HEK293 (cell line): ENCODE data around the gene NHSL2.

Source experiments
- RBAK ChIP-seq: fragments of 450-650 bp; formaldehyde crosslinking; IDR thresholded peaks from 2 replicates; pipeline ENCODE4 v1.5.1; 2016; ENCODE audit warnings: missing biosample characterization, missing genetic modification characterization
- ZNF202 ChIP-seq: fragments of 450-650 bp; formaldehyde crosslinking; IDR thresholded peaks from 2 replicates; pipeline ENCODE4 v1.5.1; 2016; ENCODE audit warnings: missing biosample characterization, missing genetic modification characterization, borderline replicate concordance
- ZNF510 ChIP-seq: fragments of 450-650 bp; formaldehyde crosslinking; IDR thresholded peaks from 2 replicates; pipeline ENCODE4 v1.5.1; 2018; ENCODE audit warnings: mild to moderate bottlenecking, missing genetic modification characterization, missing biosample characterization; ENCODE audit not compliant: insufficient replicate concordance
- ZNF701 ChIP-seq: fragments of 450-650 bp; formaldehyde crosslinking; IDR thresholded peaks from 2 replicates; pipeline ENCODE4 v1.5.1; 2016; ENCODE audit warnings: missing biosample characterization, missing genetic modification characterization
- ZSCAN23 ChIP-seq: fragments of 450-650 bp; formaldehyde crosslinking; IDR thresholded peaks from 2 replicates; pipeline ENCODE4 v1.5.1; 2016; ENCODE audit warnings: missing biosample characterization, missing genetic modification characterization
- TF ChIP-seq, protein P1 (sequence below): fragments of 450-650 bp; formaldehyde crosslinking; IDR thresholded peaks from 2 replicates; pipeline ENCODE4 v1.5.1; 2016; ENCODE audit warnings: missing biosample characterization, missing genetic modification characterization
- TF ChIP-seq, protein P2 (sequence below): fragments of 450-650 bp; formaldehyde crosslinking; IDR thresholded peaks from 2 replicates; pipeline ENCODE4 v1.5.1; 2016; ENCODE audit warnings: missing biosample characterization, missing genetic modification characterization
- TF ChIP-seq, protein P3 (sequence below): fragments of 450-650 bp; IDR thresholded peaks from 2 replicates; pipeline ENCODE4 v1.5.1; 2018; ENCODE audit warnings: missing biosample characterization, missing genetic modification characterization
- TF ChIP-seq, protein P4 (sequence below): fragments of 450-650 bp; formaldehyde crosslinking; IDR thresholded peaks from 2 replicates; pipeline ENCODE4 v1.5.1; 2016; ENCODE audit warnings: missing biosample characterization, missing genetic modification characterization

DNA sequence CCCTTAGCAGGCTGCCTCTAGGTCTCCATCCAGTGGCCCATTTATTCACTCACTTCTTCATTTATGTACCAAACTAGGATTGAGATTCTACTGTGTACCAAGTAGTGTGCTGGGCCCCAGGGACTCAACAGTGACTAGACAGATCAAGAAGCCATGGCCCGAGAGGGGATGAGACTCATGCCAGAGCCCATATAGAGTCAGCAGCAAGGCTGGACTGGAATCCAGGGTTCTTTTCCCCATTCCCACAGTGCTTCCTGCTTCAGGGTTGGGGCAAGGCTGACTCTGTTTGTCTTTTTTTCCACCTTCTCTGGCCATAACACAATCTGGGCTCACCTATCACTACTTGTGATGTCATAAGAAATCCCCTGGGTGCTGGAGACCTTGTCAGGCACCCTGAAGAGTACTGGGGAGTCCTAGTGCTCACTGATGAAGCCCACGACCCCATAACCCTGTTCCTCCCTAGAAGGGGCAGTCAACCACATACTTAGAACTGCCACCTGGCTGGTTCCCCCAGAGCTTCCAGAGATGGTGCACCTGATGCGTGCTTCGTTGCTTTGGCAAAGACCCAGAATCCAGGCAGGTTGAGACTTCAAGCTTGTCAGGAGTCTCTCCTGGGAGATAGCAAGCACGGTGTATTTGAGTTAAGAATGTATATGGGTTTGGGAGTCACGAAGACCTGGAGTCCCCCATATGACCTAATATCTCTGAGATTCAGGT, 214.8 kb downstream of the NHSL2 start:
- TF ChIP-seq RBAK (tag by site-specific recombination) (no peak), ZNF510 (tag by site-specific recombination) (no peak), ZNF701 (no peak), ZSCAN23 (no peak), ZNF202 (tag by site-specific recombination) (no peak)
- TF ChIP-seq, protein P1, sequence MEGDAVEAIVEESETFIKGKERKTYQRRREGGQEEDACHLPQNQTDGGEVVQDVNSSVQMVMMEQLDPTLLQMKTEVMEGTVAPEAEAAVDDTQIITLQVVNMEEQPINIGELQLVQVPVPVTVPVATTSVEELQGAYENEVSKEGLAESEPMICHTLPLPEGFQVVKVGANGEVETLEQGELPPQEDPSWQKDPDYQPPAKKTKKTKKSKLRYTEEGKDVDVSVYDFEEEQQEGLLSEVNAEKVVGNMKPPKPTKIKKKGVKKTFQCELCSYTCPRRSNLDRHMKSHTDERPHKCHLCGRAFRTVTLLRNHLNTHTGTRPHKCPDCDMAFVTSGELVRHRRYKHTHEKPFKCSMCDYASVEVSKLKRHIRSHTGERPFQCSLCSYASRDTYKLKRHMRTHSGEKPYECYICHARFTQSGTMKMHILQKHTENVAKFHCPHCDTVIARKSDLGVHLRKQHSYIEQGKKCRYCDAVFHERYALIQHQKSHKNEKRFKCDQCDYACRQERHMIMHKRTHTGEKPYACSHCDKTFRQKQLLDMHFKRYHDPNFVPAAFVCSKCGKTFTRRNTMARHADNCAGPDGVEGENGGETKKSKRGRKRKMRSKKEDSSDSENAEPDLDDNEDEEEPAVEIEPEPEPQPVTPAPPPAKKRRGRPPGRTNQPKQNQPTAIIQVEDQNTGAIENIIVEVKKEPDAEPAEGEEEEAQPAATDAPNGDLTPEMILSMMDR (tag by site-specific recombination) = no peak; the same call in 1 of the 2 replicates
- TF ChIP-seq, protein P2, sequence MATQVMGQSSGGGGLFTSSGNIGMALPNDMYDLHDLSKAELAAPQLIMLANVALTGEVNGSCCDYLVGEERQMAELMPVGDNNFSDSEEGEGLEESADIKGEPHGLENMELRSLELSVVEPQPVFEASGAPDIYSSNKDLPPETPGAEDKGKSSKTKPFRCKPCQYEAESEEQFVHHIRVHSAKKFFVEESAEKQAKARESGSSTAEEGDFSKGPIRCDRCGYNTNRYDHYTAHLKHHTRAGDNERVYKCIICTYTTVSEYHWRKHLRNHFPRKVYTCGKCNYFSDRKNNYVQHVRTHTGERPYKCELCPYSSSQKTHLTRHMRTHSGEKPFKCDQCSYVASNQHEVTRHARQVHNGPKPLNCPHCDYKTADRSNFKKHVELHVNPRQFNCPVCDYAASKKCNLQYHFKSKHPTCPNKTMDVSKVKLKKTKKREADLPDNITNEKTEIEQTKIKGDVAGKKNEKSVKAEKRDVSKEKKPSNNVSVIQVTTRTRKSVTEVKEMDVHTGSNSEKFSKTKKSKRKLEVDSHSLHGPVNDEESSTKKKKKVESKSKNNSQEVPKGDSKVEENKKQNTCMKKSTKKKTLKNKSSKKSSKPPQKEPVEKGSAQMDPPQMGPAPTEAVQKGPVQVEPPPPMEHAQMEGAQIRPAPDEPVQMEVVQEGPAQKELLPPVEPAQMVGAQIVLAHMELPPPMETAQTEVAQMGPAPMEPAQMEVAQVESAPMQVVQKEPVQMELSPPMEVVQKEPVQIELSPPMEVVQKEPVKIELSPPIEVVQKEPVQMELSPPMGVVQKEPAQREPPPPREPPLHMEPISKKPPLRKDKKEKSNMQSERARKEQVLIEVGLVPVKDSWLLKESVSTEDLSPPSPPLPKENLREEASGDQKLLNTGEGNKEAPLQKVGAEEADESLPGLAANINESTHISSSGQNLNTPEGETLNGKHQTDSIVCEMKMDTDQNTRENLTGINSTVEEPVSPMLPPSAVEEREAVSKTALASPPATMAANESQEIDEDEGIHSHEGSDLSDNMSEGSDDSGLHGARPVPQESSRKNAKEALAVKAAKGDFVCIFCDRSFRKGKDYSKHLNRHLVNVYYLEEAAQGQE (tag by site-specific recombination) = no peak
- TF ChIP-seq, protein P3, sequence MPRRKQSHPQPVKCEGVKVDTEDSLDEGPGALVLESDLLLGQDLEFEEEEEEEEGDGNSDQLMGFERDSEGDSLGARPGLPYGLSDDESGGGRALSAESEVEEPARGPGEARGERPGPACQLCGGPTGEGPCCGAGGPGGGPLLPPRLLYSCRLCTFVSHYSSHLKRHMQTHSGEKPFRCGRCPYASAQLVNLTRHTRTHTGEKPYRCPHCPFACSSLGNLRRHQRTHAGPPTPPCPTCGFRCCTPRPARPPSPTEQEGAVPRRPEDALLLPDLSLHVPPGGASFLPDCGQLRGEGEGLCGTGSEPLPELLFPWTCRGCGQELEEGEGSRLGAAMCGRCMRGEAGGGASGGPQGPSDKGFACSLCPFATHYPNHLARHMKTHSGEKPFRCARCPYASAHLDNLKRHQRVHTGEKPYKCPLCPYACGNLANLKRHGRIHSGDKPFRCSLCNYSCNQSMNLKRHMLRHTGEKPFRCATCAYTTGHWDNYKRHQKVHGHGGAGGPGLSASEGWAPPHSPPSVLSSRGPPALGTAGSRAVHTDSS (tag by site-specific recombination) = no peak
- TF ChIP-seq, protein P4, sequence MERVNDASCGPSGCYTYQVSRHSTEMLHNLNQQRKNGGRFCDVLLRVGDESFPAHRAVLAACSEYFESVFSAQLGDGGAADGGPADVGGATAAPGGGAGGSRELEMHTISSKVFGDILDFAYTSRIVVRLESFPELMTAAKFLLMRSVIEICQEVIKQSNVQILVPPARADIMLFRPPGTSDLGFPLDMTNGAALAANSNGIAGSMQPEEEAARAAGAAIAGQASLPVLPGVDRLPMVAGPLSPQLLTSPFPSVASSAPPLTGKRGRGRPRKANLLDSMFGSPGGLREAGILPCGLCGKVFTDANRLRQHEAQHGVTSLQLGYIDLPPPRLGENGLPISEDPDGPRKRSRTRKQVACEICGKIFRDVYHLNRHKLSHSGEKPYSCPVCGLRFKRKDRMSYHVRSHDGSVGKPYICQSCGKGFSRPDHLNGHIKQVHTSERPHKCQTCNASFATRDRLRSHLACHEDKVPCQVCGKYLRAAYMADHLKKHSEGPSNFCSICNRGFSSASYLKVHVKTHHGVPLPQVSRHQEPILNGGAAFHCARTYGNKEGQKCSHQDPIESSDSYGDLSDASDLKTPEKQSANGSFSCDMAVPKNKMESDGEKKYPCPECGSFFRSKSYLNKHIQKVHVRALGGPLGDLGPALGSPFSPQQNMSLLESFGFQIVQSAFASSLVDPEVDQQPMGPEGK = no peak
